PFSK-1 (cell line): Measurements from ENCODE around the gene FBXL16.

Experiments used
- FOXP2 ChIP-seq: optimal IDR thresholded peaks from 2 replicates; pipeline ENCODE3; 2011; ENCODE audit warnings: borderline replicate concordance, control low read depth, inconsistent platforms; ENCODE audit not compliant: insufficient read depth; ENCODE audit errors: extremely low read length, extremely low read depth
- POLR2AphosphoS5 ChIP-seq: IDR thresholded peaks from 2 replicates; pipeline ENCODE4 v1.6.1; 2012; ENCODE audit warnings: low read depth, mild to moderate bottlenecking, control low read depth, low read length, moderate library complexity
- REST ChIP-seq, 2 experiments: IDR thresholded peaks; 2 replicates each; pipeline versions ENCODE4 v1.6.1 to v1.8.0; 2011 to 2012; ENCODE audit warnings: low read depth in 2 of 2, low read length in 2 of 2, control low read depth in 1 of 2, inconsistent platforms in 1 of 2, mild to moderate bottlenecking in 1 of 2, moderate library complexity in 1 of 2; ENCODE audit not compliant: insufficient read depth in 1 of 2
- SIN3A ChIP-seq: IDR thresholded peaks from 2 replicates; pipeline ENCODE4 v1.6.1; 2012; ENCODE audit warnings: mild to moderate bottlenecking, low read length, moderate library complexity, borderline replicate concordance; ENCODE audit not compliant: insufficient read depth
- TAF1 ChIP-seq: IDR thresholded peaks from 2 replicates; pipeline ENCODE4 v1.6.1; 2012; ENCODE audit warnings: low read length, control low read depth, borderline replicate concordance; ENCODE audit not compliant: insufficient read depth

The FBXL16 gene

GRCh38 chr16:735982-736453 lies 30.4 kb upstream of the FBXL16 start:
- TF ChIP-seq POLR2AphosphoS5 (no peak), TAF1 (no peak), SIN3A (no peak), REST (IDR thresholded peaks at IDR 0.05; ENCODE audit: insufficient read depth in 1 of 2, low read depth in 2 of 2, low read length in 2 of 2) (no peak), FOXP2 (no peak)

- TF ChIP-seq TAF1 (no peak), REST (IDR thresholded peaks at IDR 0.05; ENCODE audit: insufficient read depth in 1 of 2, low read depth in 2 of 2, low read length in 2 of 2) (no peak), SIN3A (no peak), FOXP2 (no peak), POLR2AphosphoS5 (no peak)
Measured at GRCh38 chr16:734981-735881, 29.6 kb upstream of the FBXL16 start.

- TF ChIP-seq TAF1 (no peak), POLR2AphosphoS5 (no peak), SIN3A (no peak), FOXP2 (no peak), REST (IDR thresholded peaks at IDR 0.05; ENCODE audit: insufficient read depth in 1 of 2, low read depth in 2 of 2, low read length in 2 of 2) (no peak)
Measured at GRCh38 chr16:734208-734980, 28.8 kb upstream of the FBXL16 start.

GRCh38 chr16:733382-734207 lies 28.0 kb upstream of the FBXL16 start:
- TF ChIP-seq FOXP2 (no peak), SIN3A (no peak), TAF1 (no peak), POLR2AphosphoS5 (no peak)

GRCh38 chr16:732936-733335 lies 27.3 kb upstream of the FBXL16 start:
- TF ChIP-seq TAF1 = no peak
- no peak for TF ChIP-seq FOXP2
